ENCODE data around the gene NRROS.
"Not testable (repeated sequence)": the region's sequence is repeated elsewhere in the genome, so short reads cannot be mapped to it uniquely, and the experiment has no call there.

NRROS gene

GRCh38 chr3:196609343-196609775, 30.1 kb upstream of the NRROS start:
- no peak overlapping the region for H3K9ac ChIP-seq (ENCODE audit: low read depth in 1 of 2, low read length in 2 of 2)
- H3K27me3 ChIP-seq (ENCODE audit: control insufficient read depth in 1 of 2, insufficient read depth in 2 of 2, low read length in 2 of 2), result no peaks in the 10 kb centered on the region
- H3K4me1 ChIP-seq (ENCODE audit: control insufficient read depth in 1 of 2, insufficient read depth in 2 of 2, low read length in 2 of 2), result peaks cover 6 to 10% of the 10 kb centered on the region in 2 donors
- H3K9me3 ChIP-seq (ENCODE audit: control insufficient read depth in 1 of 2, low read length in 2 of 2), result no peaks in the 10 kb centered on the region
- peak overlapping the region in 1 of 2 donors; percentile 17 for H3K4me3 ChIP-seq (ENCODE audit: low read depth in 1 of 2, low read length in 2 of 2)
- H3K27ac ChIP-seq (ENCODE audit: low read depth, low read length), result no peak overlapping the region
- H3K36me3 ChIP-seq (ENCODE audit: control insufficient read depth in 1 of 2, insufficient read depth in 2 of 2, low read length in 2 of 2), result no peaks in the 10 kb centered on the region

GRCh38 chr3:196609805-196610515, 29.5 kb upstream of the NRROS start:
- peak overlapping the region in 1 of 2 donors; percentile 17 for H3K4me3 ChIP-seq (ENCODE audit: low read depth in 1 of 2, low read length in 2 of 2)
- peaks cover 6 to 10% of the 10 kb centered on the region in 2 donors for H3K4me1 ChIP-seq (ENCODE audit: control insufficient read depth in 1 of 2, insufficient read depth in 2 of 2, low read length in 2 of 2)
- H3K27ac ChIP-seq (ENCODE audit: low read depth, low read length), result no peak overlapping the region
- no peak overlapping the region for H3K9ac ChIP-seq (ENCODE audit: low read depth in 1 of 2, low read length in 2 of 2)
- H3K27me3 ChIP-seq (ENCODE audit: control insufficient read depth in 1 of 2, insufficient read depth in 2 of 2, low read length in 2 of 2), result no peaks in the 10 kb centered on the region
- H3K9me3 ChIP-seq (ENCODE audit: control insufficient read depth in 1 of 2, low read length in 2 of 2), result no peaks in the 10 kb centered on the region
- H3K36me3 ChIP-seq (ENCODE audit: control insufficient read depth in 1 of 2, insufficient read depth in 2 of 2, low read length in 2 of 2), result no peaks in the 10 kb centered on the region

DNA sequence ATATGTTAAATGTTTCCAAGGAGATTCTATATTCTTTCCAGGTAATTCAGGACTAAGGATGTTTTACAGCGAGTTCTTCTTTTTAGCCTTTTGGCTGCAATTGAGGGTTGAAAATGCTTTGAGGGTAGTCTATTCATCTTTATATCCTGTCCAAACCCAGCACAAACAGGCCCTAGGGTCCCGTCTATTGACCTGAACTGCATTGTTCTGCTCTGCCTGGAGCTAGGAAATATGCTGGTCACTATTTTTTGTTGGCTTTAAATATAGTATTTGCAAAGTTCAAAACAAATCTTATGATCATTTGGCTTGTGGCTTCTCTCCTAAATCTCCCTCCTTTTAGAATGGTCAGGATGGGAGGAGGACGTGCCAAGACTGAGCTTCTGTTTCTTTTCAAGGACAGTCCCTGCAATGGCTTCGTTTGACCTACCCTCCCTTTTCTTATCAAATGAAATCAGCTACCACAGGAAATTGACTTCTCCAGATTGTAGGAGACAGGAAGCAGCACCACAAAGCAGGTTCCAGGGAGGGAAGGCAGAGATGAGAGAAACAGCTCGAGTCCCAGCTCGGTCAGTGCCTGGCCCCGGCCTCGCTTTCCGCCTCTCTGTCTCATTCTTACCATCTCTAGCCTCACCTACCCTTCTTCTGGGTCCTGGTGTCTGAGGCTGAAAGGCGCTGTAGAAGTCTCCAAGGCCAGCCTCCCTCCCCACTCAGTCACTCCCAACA, 27.6 kb upstream of the NRROS start:
- Histone ChIP-seq H3K9me3 (ENCODE audit: control insufficient read depth in 1 of 2, low read length in 2 of 2) (no peaks in the 10 kb centered on the region), H3K4me3 (ENCODE audit: low read depth in 1 of 2, low read length in 2 of 2) (no peak overlapping the region), H3K27ac (ENCODE audit: low read depth, low read length) (no peak overlapping the region), H3K9ac (ENCODE audit: low read depth in 1 of 2, low read length in 2 of 2) (no peak overlapping the region), H3K27me3 (ENCODE audit: control insufficient read depth in 1 of 2, insufficient read depth in 2 of 2, low read length in 2 of 2) (no peaks in the 10 kb centered on the region), H3K36me3 (ENCODE audit: control insufficient read depth in 1 of 2, insufficient read depth in 2 of 2, low read length in 2 of 2) (no peaks in the 10 kb centered on the region), H3K4me1 (ENCODE audit: control insufficient read depth in 1 of 2, insufficient read depth in 2 of 2, low read length in 2 of 2) (peaks cover 6 to 10% of the 10 kb centered on the region in 2 donors)

DNA sequence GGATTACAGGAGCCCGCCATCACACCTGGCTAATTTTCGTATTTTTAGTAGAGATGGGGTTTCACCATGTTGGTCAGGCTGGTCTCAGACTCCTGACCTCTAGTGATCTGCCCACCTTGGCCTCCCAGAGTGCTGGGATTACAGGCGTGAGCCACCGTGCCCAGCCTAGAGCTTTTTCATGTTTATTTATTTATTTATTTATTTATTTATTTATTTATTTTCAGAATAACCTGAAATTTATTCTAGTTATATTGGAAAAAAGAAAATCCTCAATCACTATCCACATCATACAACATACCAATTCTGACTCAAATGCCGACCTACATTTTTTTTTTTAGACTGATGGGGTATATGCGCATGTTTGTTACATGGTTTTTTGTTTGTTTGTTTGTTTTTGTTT, 24.3 kb upstream of the NRROS start:
- not testable (repeated sequence) for H3K27ac ChIP-seq (ENCODE audit: low read depth, low read length); H3K4me1 ChIP-seq (ENCODE audit: control insufficient read depth in 1 of 2, insufficient read depth in 2 of 2, low read length in 2 of 2); H3K9ac ChIP-seq (ENCODE audit: low read depth in 1 of 2, low read length in 2 of 2); H3K36me3 ChIP-seq (ENCODE audit: control insufficient read depth in 1 of 2, insufficient read depth in 2 of 2, low read length in 2 of 2); H3K27me3 ChIP-seq (ENCODE audit: control insufficient read depth in 1 of 2, insufficient read depth in 2 of 2, low read length in 2 of 2); H3K4me3 ChIP-seq (ENCODE audit: low read depth in 1 of 2, low read length in 2 of 2); H3K9me3 ChIP-seq (ENCODE audit: control insufficient read depth in 1 of 2, low read length in 2 of 2)

DNA sequence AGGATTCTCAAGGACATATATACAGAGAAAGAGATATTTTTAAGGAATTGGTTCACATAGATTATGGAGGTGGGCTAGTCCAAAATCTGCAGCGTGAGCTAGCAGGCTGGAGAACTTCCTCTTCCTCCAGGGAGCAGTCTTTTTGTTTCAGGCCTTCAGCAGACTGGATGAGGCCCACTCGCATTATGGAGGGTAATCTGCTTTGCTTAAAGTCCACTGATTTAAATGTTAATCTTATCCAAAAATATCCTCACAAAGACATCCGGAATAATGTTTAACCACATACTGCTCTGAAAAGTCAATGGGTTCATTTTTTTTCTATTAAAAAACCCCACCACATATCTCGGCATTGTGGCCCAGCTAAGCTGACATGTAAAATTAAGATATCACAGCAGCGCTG, 22.2 kb upstream of the NRROS start:
- no peak overlapping the region for H3K4me3 ChIP-seq (ENCODE audit: low read depth in 1 of 2, low read length in 2 of 2)
- no peak overlapping the region for H3K9ac ChIP-seq (ENCODE audit: low read depth in 1 of 2, low read length in 2 of 2)
- no peaks in the 10 kb centered on the region for H3K36me3 ChIP-seq (ENCODE audit: control insufficient read depth in 1 of 2, insufficient read depth in 2 of 2, low read length in 2 of 2)
- H3K4me1 ChIP-seq (ENCODE audit: control insufficient read depth in 1 of 2, insufficient read depth in 2 of 2, low read length in 2 of 2), result peaks cover 0 to 3% of the 10 kb centered on the region in 2 donors
- no peaks in the 10 kb centered on the region for H3K27me3 ChIP-seq (ENCODE audit: control insufficient read depth in 1 of 2, insufficient read depth in 2 of 2, low read length in 2 of 2)
- no peaks in the 10 kb centered on the region for H3K9me3 ChIP-seq (ENCODE audit: control insufficient read depth in 1 of 2, low read length in 2 of 2)
- no peak overlapping the region for H3K27ac ChIP-seq (ENCODE audit: low read depth, low read length)

- Histone ChIP-seq H3K9me3 (ENCODE audit: control insufficient read depth in 1 of 2, low read length in 2 of 2) (no peaks in the 10 kb centered on the region), H3K27ac (ENCODE audit: low read depth, low read length) (no peak overlapping the region), H3K9ac (ENCODE audit: low read depth in 1 of 2, low read length in 2 of 2) (no peak overlapping the region)
Measured at GRCh38 chr3:196619223-196619622, 20.3 kb upstream of the NRROS start.

DNA sequence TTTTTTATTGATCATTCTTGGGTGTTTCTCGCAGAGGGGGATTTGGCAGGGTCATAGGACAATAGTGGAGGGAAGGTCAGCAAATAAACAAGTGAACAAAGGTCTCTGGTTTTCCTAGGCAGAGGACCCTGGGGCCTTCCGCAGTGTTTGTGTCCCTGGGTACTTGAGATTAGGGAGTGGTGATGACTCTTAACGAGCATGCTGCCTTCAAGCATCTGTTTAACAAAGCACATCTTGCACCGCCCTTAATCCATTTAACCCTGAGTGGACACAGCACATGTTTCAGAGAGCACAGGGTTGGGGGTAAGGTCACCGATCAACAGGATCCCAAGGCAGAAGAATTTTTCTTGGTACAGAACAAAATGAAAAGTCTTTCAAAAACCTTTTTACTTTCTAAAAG, 19.9 kb upstream of the NRROS start:
- H3K9me3 ChIP-seq (ENCODE audit: control insufficient read depth in 1 of 2, low read length in 2 of 2); H3K27me3 ChIP-seq (ENCODE audit: control insufficient read depth in 1 of 2, insufficient read depth in 2 of 2, low read length in 2 of 2); H3K4me1 ChIP-seq (ENCODE audit: control insufficient read depth in 1 of 2, insufficient read depth in 2 of 2, low read length in 2 of 2); H3K4me3 ChIP-seq (ENCODE audit: low read depth in 1 of 2, low read length in 2 of 2); H3K27ac ChIP-seq (ENCODE audit: low read depth, low read length); H3K9ac ChIP-seq (ENCODE audit: low read depth in 1 of 2, low read length in 2 of 2); H3K36me3 ChIP-seq (ENCODE audit: control insufficient read depth in 1 of 2, insufficient read depth in 2 of 2, low read length in 2 of 2): not testable (repeated sequence)

More at GRCh38 chr3:196619223-196619622, 20.3 kb upstream of the NRROS start:
- Histone ChIP-seq H3K27me3 (ENCODE audit: control insufficient read depth in 1 of 2, insufficient read depth in 2 of 2, low read length in 2 of 2) (no peaks in the 10 kb centered on the region), H3K36me3 (ENCODE audit: control insufficient read depth in 1 of 2, insufficient read depth in 2 of 2, low read length in 2 of 2) (no peaks in the 10 kb centered on the region), H3K4me3 (ENCODE audit: low read depth in 1 of 2, low read length in 2 of 2) (no peak overlapping the region), H3K4me1 (ENCODE audit: control insufficient read depth in 1 of 2, insufficient read depth in 2 of 2, low read length in 2 of 2) (peaks cover 0 to 3% of the 10 kb centered on the region in 2 donors)

DNA sequence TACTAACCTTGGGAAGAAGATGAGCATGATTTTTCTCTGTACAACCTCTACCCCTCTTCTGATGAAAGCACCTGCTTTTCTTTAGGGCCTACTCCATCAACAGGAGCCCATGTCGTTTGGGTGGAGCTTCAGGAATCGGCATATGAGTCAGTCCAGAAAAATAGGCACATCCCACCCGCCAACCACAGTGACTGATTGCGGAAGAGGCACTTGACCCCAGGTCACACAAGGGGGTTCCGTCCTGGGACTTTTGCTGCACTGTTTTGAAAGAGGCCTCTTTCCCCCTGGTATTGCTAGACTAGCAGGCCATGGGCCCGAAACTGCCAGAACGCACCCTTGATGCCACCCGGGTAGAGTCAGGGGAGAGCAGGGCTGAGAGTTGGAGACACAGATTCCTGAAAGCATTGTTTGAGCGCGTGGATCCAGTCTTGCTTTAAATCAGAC, 19.3 kb upstream of the NRROS start:
- Histone ChIP-seq H3K27ac (ENCODE audit: low read depth, low read length) (no peak overlapping the region), H3K4me1 (ENCODE audit: control insufficient read depth in 1 of 2, insufficient read depth in 2 of 2, low read length in 2 of 2) (peaks cover 0 to 6% of the 10 kb centered on the region in 2 donors), H3K9me3 (ENCODE audit: control insufficient read depth in 1 of 2, low read length in 2 of 2) (no peaks in the 10 kb centered on the region), H3K27me3 (ENCODE audit: control insufficient read depth in 1 of 2, insufficient read depth in 2 of 2, low read length in 2 of 2) (no peaks in the 10 kb centered on the region), H3K36me3 (ENCODE audit: control insufficient read depth in 1 of 2, insufficient read depth in 2 of 2, low read length in 2 of 2) (no peaks in the 10 kb centered on the region), H3K9ac (ENCODE audit: low read depth in 1 of 2, low read length in 2 of 2) (no peak overlapping the region), H3K4me3 (ENCODE audit: low read depth in 1 of 2, low read length in 2 of 2) (no peak overlapping the region)

GRCh38 chr3:196620684-196621083, 18.8 kb upstream of the NRROS start:
- H3K27me3 ChIP-seq (ENCODE audit: control insufficient read depth in 1 of 2, insufficient read depth in 2 of 2, low read length in 2 of 2), result no peaks in the 10 kb centered on the region
- no peak overlapping the region for H3K4me3 ChIP-seq (ENCODE audit: low read depth in 1 of 2, low read length in 2 of 2)
- H3K27ac ChIP-seq (ENCODE audit: low read depth, low read length), result no peak overlapping the region
- H3K4me1 ChIP-seq (ENCODE audit: control insufficient read depth in 1 of 2, insufficient read depth in 2 of 2, low read length in 2 of 2), result peaks cover 0 to 6% of the 10 kb centered on the region in 2 donors
- H3K36me3 ChIP-seq (ENCODE audit: control insufficient read depth in 1 of 2, insufficient read depth in 2 of 2, low read length in 2 of 2), result no peaks in the 10 kb centered on the region
- no peaks in the 10 kb centered on the region for H3K9me3 ChIP-seq (ENCODE audit: control insufficient read depth in 1 of 2, low read length in 2 of 2)
- H3K9ac ChIP-seq (ENCODE audit: low read depth in 1 of 2, low read length in 2 of 2), result no peak overlapping the region

GRCh38 chr3:196621611-196622010, 17.9 kb upstream of the NRROS start:
- no peak overlapping the region for H3K27ac ChIP-seq (ENCODE audit: low read depth, low read length)
- no peaks in the 10 kb centered on the region for H3K9me3 ChIP-seq (ENCODE audit: control insufficient read depth in 1 of 2, low read length in 2 of 2)
- peaks cover 0 to 6% of the 10 kb centered on the region in 2 donors for H3K4me1 ChIP-seq (ENCODE audit: control insufficient read depth in 1 of 2, insufficient read depth in 2 of 2, low read length in 2 of 2)
- H3K9ac ChIP-seq (ENCODE audit: low read depth in 1 of 2, low read length in 2 of 2), result no peak overlapping the region
- no peak overlapping the region for H3K4me3 ChIP-seq (ENCODE audit: low read depth in 1 of 2, low read length in 2 of 2)
- no peaks in the 10 kb centered on the region for H3K36me3 ChIP-seq (ENCODE audit: control insufficient read depth in 1 of 2, insufficient read depth in 2 of 2, low read length in 2 of 2)
- H3K27me3 ChIP-seq (ENCODE audit: control insufficient read depth in 1 of 2, insufficient read depth in 2 of 2, low read length in 2 of 2), result no peaks in the 10 kb centered on the region

All from duodenal mucosa (tissue), 2 donors.